Fibroblast of skin of abdomen (primary cell): ENCODE results near the gene GGPS1. TPM values are rescaled to one million over a fixed set of nuclear protein-coding genes. Genes with fewer than 3 reads are reported as not detected.
"Not testable (repeated sequence)": the region's sequence is repeated elsewhere in the genome, so short reads cannot be mapped to it uniquely, and the experiment has no call there.

ENCODE experiments used
- DNase-seq: peaks from one replicate; pipeline ENCODE4 v3.0.0-alpha.2; 2013
- polyA plus RNA-seq, 2 experiments: library from polyadenylated mRNA; unstranded; fragments of 120-200 nt; gene quantifications; one replicate each; pipeline ENCODE4 v1.2.1, GENCODE V29; 2013; ENCODE audit not compliant: insufficient read length in 2 of 2

Gene GGPS1
- 41.6 TPM for polyA plus RNA-seq (2013, experiment 1 of 2; ENCODE audit: insufficient read length)
- polyA plus RNA-seq (2013, experiment 2 of 2; ENCODE audit: insufficient read length) = 40.4 TPM

- DNase-seq = peak; percentile 100
These were observed at the start of gene GGPS1 for GRCh38 chr1:235328271-235329138. Gene GGPS1 (plus strand): TSS chr1:235328570. CDS start chr1:235335265, 6,695 bp downstream.

- DNase-seq = no peak
These were observed 49.5 kb upstream of the GGPS1 start for GRCh38 chr1:235278915-235279292.

GRCh38 chr1:235279694-235280093 lies 48.7 kb upstream of the GGPS1 start:
- no peak for DNase-seq

- DNase-seq = no peak
These were observed 47.9 kb upstream of the GGPS1 start for GRCh38 chr1:235280467-235280866.

- not testable (repeated sequence) for DNase-seq
These were observed 44.7 kb upstream of the GGPS1 start for GRCh38 chr1:235283636-235284035.

- DNase-seq = no peak
These were observed 44.1 kb upstream of the GGPS1 start for GRCh38 chr1:235284231-235284769.

- no peak for DNase-seq
These were observed 41.7 kb upstream of the GGPS1 start for GRCh38 chr1:235286667-235287066.

- DNase-seq = no peak
These were observed 41.0 kb upstream of the GGPS1 start for GRCh38 chr1:235287208-235287882.

- no peak for DNase-seq
These were observed 38.3 kb upstream of the GGPS1 start for GRCh38 chr1:235289859-235290739.

- DNase-seq = no peak
These were observed 37.4 kb upstream of the GGPS1 start for GRCh38 chr1:235290740-235291502.

GRCh38 chr1:235291599-235292091 lies 36.7 kb upstream of the GGPS1 start:
- no peak for DNase-seq

GRCh38 chr1:235292790-235293189 lies 35.6 kb upstream of the GGPS1 start:
- no peak for DNase-seq

- DNase-seq = no peak
These were observed 34.9 kb upstream of the GGPS1 start for GRCh38 chr1:235293322-235293942.

- no peak for DNase-seq
These were observed 32.4 kb upstream of the GGPS1 start for GRCh38 chr1:235295902-235296350.

GRCh38 chr1:235296729-235297128 lies 31.6 kb upstream of the GGPS1 start:
- no peak for DNase-seq

GRCh38 chr1:235297579-235297978 lies 30.8 kb upstream of the GGPS1 start:
- DNase-seq = no peak

- no peak for DNase-seq
These were observed 29.6 kb upstream of the GGPS1 start for GRCh38 chr1:235298758-235299157.

- no peak for DNase-seq
These were observed 29.1 kb upstream of the GGPS1 start for GRCh38 chr1:235299169-235299858.

GRCh38 chr1:235302143-235302542 lies 26.2 kb upstream of the GGPS1 start:
- DNase-seq = no peak
